ENCODE measurements around the gene CDK5. TPM values are rescaled to one million over a fixed set of nuclear protein-coding genes. Genes with fewer than 3 reads are reported as not detected.

The CDK5 gene
- total and polyA plus RNA-seq, 9 of the 15 experiments (the other 6 are each of a cell fraction or from before 2014, with no cell fraction given): 3.2 to 38.0 (median 27.5) TPM

GRCh38 chr7:151059367-151060112 lies 1.8 kb upstream of the CDK5 start, which contains the start of gene SLC4A2 (continued):
- TF ChIP-seq TEAD4 (IDR thresholded peaks at IDR 0.05; ENCODE audit: low read length) (peak; percentile 22; the same call in 1 of the 2 replicates), TEAD4 (CRISPR knock-in tag; IDR thresholded peaks at IDR 0.05; ENCODE audit: borderline replicate concordance) (no peak), ZBTB2 (IDR thresholded peaks at IDR 0.05) (peak; percentile 56), ZNF717 (CRISPR knock-in tag; IDR thresholded peaks at IDR 0.05) (no peak), ZNF282 (CRISPR knock-in tag; IDR thresholded peaks at IDR 0.05) (no peak), ZNF644 (tag; IDR thresholded peaks at IDR 0.05; ENCODE audit: low read depth) (peak; percentile 98), JUN (IDR thresholded peaks at IDR 0.05; ENCODE audit: borderline replicate concordance, low read depth, low read length) (no peak; the same call in 1 of the 2 replicates), JUN (CRISPR knock-in tag; IDR thresholded peaks at IDR 0.05; ENCODE audit: borderline replicate concordance) (no peak), ZBTB17 (CRISPR knock-in tag; IDR thresholded peaks at IDR 0.05) (0 out of 2 replicates have a peak, but pooled peaks have one; percentile 20), RREB1 (CRISPR knock-in tag; IDR thresholded peaks at IDR 0.05) (no peak), ZNF277 (CRISPR knock-in tag; IDR thresholded peaks at IDR 0.05; ENCODE audit: borderline replicate concordance) (no peak), MNT (conservative IDR thresholded peaks at IDR 0.05) (no peak), SRSF7 (optimal IDR thresholded peaks at IDR 0.05; ENCODE audit: low read depth, low read length) (no peak), HDAC2 (IDR thresholded peaks at IDR 0.05) (peak; percentile 20; the same call in 1 of the 2 replicates), ZNF316 (IDR thresholded peaks at IDR 0.05) (no peak; the same call in 1 of the 2 replicates), SUPT5H (IDR thresholded peaks at IDR 0.05) (peak; percentile 79), SIRT6 (IDR thresholded peaks at IDR 0.05; ENCODE audit: low read depth, low read length) (no peak), MYBL2 (IDR thresholded peaks at IDR 0.05; ENCODE audit: low read depth) (no peak), MYBL2 (CRISPR knock-in tag; IDR thresholded peaks at IDR 0.05; ENCODE audit: borderline replicate concordance) (no peak)

Measured in K562 (cell line).